Mesothelial cell of epicardium (in vitro differentiated cells): ENCODE measurements around the gene NXN. TPM values are rescaled to one million over a fixed set of nuclear protein-coding genes. Genes with fewer than 3 reads are reported as not detected.

Experiments used
- DNase-seq, 2 experiments: peaks; one replicate each; pipeline ENCODE4 v3.0.0; 2021; ENCODE audit warnings: low spot score in 2 of 2; ENCODE audit not compliant: unreplicated experiment in 2 of 2
- H3K27ac Mint-ChIP-seq: 2 replicates; pipeline ENCODE4 v1.8.0; 2021; ENCODE audit warnings: mixed read lengths
- H3K27me3 Mint-ChIP-seq: 2 replicates; pipeline ENCODE4 v1.8.0; 2021; ENCODE audit warnings: low read depth, mixed read lengths
- H3K36me3 Mint-ChIP-seq: 2 replicates; pipeline ENCODE4 v1.8.0; 2021; ENCODE audit warnings: mixed read lengths
- H3K4me1 Mint-ChIP-seq: 2 replicates; pipeline ENCODE4 v1.8.0; 2021; ENCODE audit warnings: mixed read lengths
- H3K4me3 Mint-ChIP-seq: 2 replicates; pipeline ENCODE4 v1.8.0; 2021; ENCODE audit warnings: mild to moderate bottlenecking, moderate library complexity, mixed read lengths
- H3K9me3 Mint-ChIP-seq: 2 replicates; pipeline ENCODE4 v1.8.0; 2021; ENCODE audit warnings: mixed read lengths
- CTCF ChIP-seq: fragments of 200-600 bp; sonication (generic); IDR thresholded peaks from one replicate; pipeline ENCODE4 v1.5.0; 2021; ENCODE audit warnings: antibody characterized with exemption; ENCODE audit not compliant: unreplicated experiment
- total RNA-seq: library from RNA; stranded (reverse); gene quantifications from 3 replicates; pipeline ENCODE4 v1.2.1, GENCODE V29; 2021

The NXN gene
- total RNA-seq, 1 donor from 2014 or later = 107 TPM

- H3K9me3 Mint-ChIP-seq = no peaks in the 10 kb centered on the region
- no peaks in the 10 kb centered on the region for H3K27me3 Mint-ChIP-seq
- no peak overlapping the region for H3K4me3 Mint-ChIP-seq
- H3K36me3 Mint-ChIP-seq = no peaks in the 10 kb centered on the region
- no peaks in the 10 kb centered on the region for H3K4me1 Mint-ChIP-seq
- no peak overlapping the region for H3K27ac Mint-ChIP-seq
- DNase-seq = no peak
- TF ChIP-seq CTCF = no peak
Observed at GRCh38 chr17:1012823-1013728, 33.5 kb upstream of the NXN start.

- H3K27me3 Mint-ChIP-seq = no peaks in the 10 kb centered on the region
- TF ChIP-seq CTCF = no peak
- DNase-seq = no peak
- no peaks in the 10 kb centered on the region for H3K36me3 Mint-ChIP-seq
- no peak overlapping the region for H3K27ac Mint-ChIP-seq
- H3K9me3 Mint-ChIP-seq = no peaks in the 10 kb centered on the region
- H3K4me3 Mint-ChIP-seq = no peak overlapping the region
- H3K4me1 Mint-ChIP-seq = no peaks in the 10 kb centered on the region
Observed at GRCh38 chr17:1011760-1012735, 32.5 kb upstream of the NXN start.

GRCh38 chr17:1011138-1011537 is 31.6 kb upstream of the NXN start:
- TF ChIP-seq CTCF = no peak
- Mint-ChIP-seq H3K27me3 (no peaks in the 10 kb centered on the region), H3K9me3 (no peaks in the 10 kb centered on the region), H3K4me1 (no peaks in the 10 kb centered on the region), H3K36me3 (no peaks in the 10 kb centered on the region), H3K4me3 (no peak overlapping the region), H3K27ac (no peak overlapping the region)
- DNase-seq = no peak

- no peaks in the 10 kb centered on the region for H3K4me1 Mint-ChIP-seq
- TF ChIP-seq CTCF = no peak
- H3K27me3 Mint-ChIP-seq = no peaks in the 10 kb centered on the region
- no peaks in the 10 kb centered on the region for H3K9me3 Mint-ChIP-seq
- no peak overlapping the region for H3K4me3 Mint-ChIP-seq
- DNase-seq = no peak
- H3K36me3 Mint-ChIP-seq = peaks cover 3% of the 10 kb centered on the region
- no peak overlapping the region for H3K27ac Mint-ChIP-seq
Observed at GRCh38 chr17:1010586-1010985, 31.0 kb upstream of the NXN start.

GRCh38 chr17:1010086-1010450 is 30.5 kb upstream of the NXN start:
- H3K36me3 Mint-ChIP-seq = peaks cover 8% of the 10 kb centered on the region
- H3K27me3 Mint-ChIP-seq = no peaks in the 10 kb centered on the region
- no peak overlapping the region for H3K4me3 Mint-ChIP-seq
- no peaks in the 10 kb centered on the region for H3K9me3 Mint-ChIP-seq
- H3K4me1 Mint-ChIP-seq = peaks cover 2% of the 10 kb centered on the region
- TF ChIP-seq CTCF = no peak
- no peak overlapping the region for H3K27ac Mint-ChIP-seq
- no peak for DNase-seq
